Vagina (tissue), 2 donors: ENCODE measurements around the gene ADGRV1.

ENCODE experiments used
- CTCF ChIP-seq, 3 experiments: fragments of 450-650 bp in 2 of 3; fragments of 200-600 bp in 1 of 3; sonication (generic) in 1 of 3; IDR thresholded peaks; one replicate each; pipeline ENCODE4 v1.5.1; 2017 to 2019; ENCODE audit warnings: antibody characterized with exemption in 3 of 3, mild to moderate bottlenecking in 2 of 3, moderate library complexity in 2 of 3
- POLR2A ChIP-seq, 2 donors: fragments of 450-650 bp; IDR thresholded peaks; one replicate each; pipeline ENCODE4 v1.6.1; 2017; ENCODE audit warnings: antibody characterized with exemption in 2 of 2, mild to moderate bottlenecking in 2 of 2, moderate library complexity in 2 of 2
- POLR2AphosphoS5 ChIP-seq, 2 donors: sonication (generic); formaldehyde crosslinking; IDR thresholded peaks; one replicate each; pipeline ENCODE4 v1.9.0; 2017; ENCODE audit warnings: antibody characterized with exemption in 2 of 2, mild to moderate bottlenecking in 2 of 2, low read depth in 1 of 2; ENCODE audit not compliant: insufficient read depth in 1 of 2

- TF ChIP-seq CTCF (IDR thresholded peaks at IDR 0.05) (no peak), POLR2AphosphoS5 (IDR thresholded peaks at IDR 0.05; ENCODE audit: insufficient read depth in 1 of 2, low read depth in 1 of 2) (no peak), POLR2A (IDR thresholded peaks at IDR 0.05) (no peak)
Observed at GRCh38 chr5:90855296-90856010, 296.9 kb downstream of the ADGRV1 start.
